GM12874 (cell line): ENCODE results near the gene PPARD.

Experiments used
- CTCF ChIP-seq: IDR thresholded peaks from 2 replicates; pipeline ENCODE4 v1.5.1; 2011; ENCODE audit warnings: low read depth, mild to moderate bottlenecking, control low read depth, low read length, moderate library complexity; ENCODE audit not compliant: insufficient read depth

PPARD gene

GRCh38 chr6:35470663-35471120, 128.3 kb downstream of the PPARD start:
- TF ChIP-seq CTCF = no peak

GRCh38 chr6:35471836-35472345, 129.5 kb downstream of the PPARD start:
- TF ChIP-seq CTCF = no peak

- TF ChIP-seq CTCF = no peak
Measured at GRCh38 chr6:35473075-35473849, 130.9 kb downstream of the PPARD start.

GRCh38 chr6:35473850-35474130, 131.4 kb downstream of the PPARD start:
- TF ChIP-seq CTCF = no peak

GRCh38 chr6:35474131-35474941, 132.0 kb downstream of the PPARD start:
- TF ChIP-seq CTCF = no peak

- no peak for TF ChIP-seq CTCF
Measured at GRCh38 chr6:35474942-35475570, 132.7 kb downstream of the PPARD start.

- no peak for TF ChIP-seq CTCF
Measured at GRCh38 chr6:35475573-35475972, 133.2 kb downstream of the PPARD start.
